H1 (cell line): ENCODE results near the gene DSP. TPM values are rescaled to one million over a fixed set of nuclear protein-coding genes. Genes with fewer than 3 reads are reported as not detected.

Source experiments
- CTCF ChIA-PET: fragments of 300-600 bp; sonication (Branson Sonifier 250); formaldehyde crosslinking; loops from one replicate; lab custom pipeline; 2021; ENCODE audit not compliant: partially characterized antibody; lab: Charles Lee
- POLR2A ChIA-PET: fragments of 300-600 bp; sonication (Branson Sonifier 250); formaldehyde crosslinking; loops from one replicate; lab custom pipeline; 2021; ENCODE audit warnings: inconsistent platforms; ENCODE audit not compliant: partially characterized antibody; lab: Charles Lee
- DNase-seq, 2 experiments: peaks; one replicate each; pipeline versions ENCODE4 v3.0.0 to v3.0.0-alpha.2; 2010 to 2022; ENCODE audit warnings: low spot score in 2 of 2, low read depth in 1 of 2, mixed read lengths in 1 of 2
- FAIRE-seq: peaks from 2 replicates; lab custom pipeline; 2011; peaks lifted over from hg19 to GRCh38; lab: Jason Lieb, UNC
- H2AFZ ChIP-seq: 2 replicates; pipeline ENCODE4 v1.8.1; 2012; ENCODE audit warnings: low read length, inconsistent platforms
- H2AK5ac ChIP-seq: 2 replicates; pipeline ENCODE4 v1.6.1; 2013; ENCODE audit warnings: low read depth, low read length
- H2BK120ac ChIP-seq: replicated peaks from 2 replicates; pipeline ENCODE3; 2013; ENCODE audit warnings: low read depth, low read length, inconsistent platforms
- H2BK12ac ChIP-seq: 2 replicates; pipeline ENCODE4 v1.6.1; 2013; ENCODE audit warnings: low read depth, low read length
- H2BK15ac ChIP-seq: 2 replicates; pipeline ENCODE4 v1.6.1; 2013; ENCODE audit warnings: low read length
- H2BK20ac ChIP-seq: 2 replicates; pipeline ENCODE4 v1.6.1; 2013; ENCODE audit warnings: low read length
- H2BK5ac ChIP-seq: 2 replicates; pipeline ENCODE4 v1.6.1; 2013; ENCODE audit warnings: low read depth, low read length
- H3K14ac ChIP-seq: 2 replicates; pipeline ENCODE4 v1.6.1; 2013; ENCODE audit warnings: inconsistent platforms; ENCODE audit not compliant: insufficient read length
- H3K18ac ChIP-seq: 2 replicates; pipeline ENCODE4 v1.6.1; 2013; ENCODE audit warnings: low read length; ENCODE audit errors: extremely low read depth
- H3K23ac ChIP-seq: 2 replicates; pipeline ENCODE4 v1.6.1; 2013; ENCODE audit warnings: inconsistent platforms; ENCODE audit not compliant: insufficient read length
- H3K23me2 ChIP-seq: 2 replicates; pipeline ENCODE4 v1.6.1; 2013; ENCODE audit warnings: low read depth, low read length
- H3K27ac ChIP-seq: 2 replicates; pipeline ENCODE4 v1.6.1; 2011; ENCODE audit warnings: low read depth, low read length, inconsistent platforms
- H3K27me3 ChIP-seq, 4 experiments: replicated peaks in 1 of 4; 1 replicate in 1 of 4; 2 replicates in 3 of 4; pipeline versions ENCODE4 v1.6.1 to v1.8.1; 2011 to 2013; ENCODE audit warnings: low read length in 3 of 4, mild to moderate bottlenecking in 3 of 4, inconsistent platforms in 2 of 4, mixed read lengths in 2 of 4, moderate library complexity in 1 of 4; ENCODE audit not compliant: control insufficient read depth in 3 of 4, insufficient read depth in 3 of 4; ENCODE audit errors: extremely low read depth in 1 of 4
- H3K36me3 ChIP-seq, 4 experiments: 2 replicates each; pipeline versions ENCODE4 v1.6.1 to v1.8.1; 2011 to 2013; ENCODE audit warnings: mild to moderate bottlenecking in 4 of 4, low read length in 3 of 4, moderate library complexity in 2 of 4, control low read depth in 1 of 4, inconsistent platforms in 1 of 4; ENCODE audit not compliant: insufficient read depth in 4 of 4, control insufficient read depth in 2 of 4
- H3K4ac ChIP-seq: replicated peaks from 2 replicates; pipeline ENCODE3; 2013; ENCODE audit warnings: low read length, low read depth, mixed read lengths, inconsistent platforms; ENCODE audit not compliant: insufficient read length
- H3K4me1 ChIP-seq, 4 experiments: replicated peaks in 1 of 4; 1 replicate in 1 of 4; 2 replicates in 3 of 4; pipeline versions ENCODE4 v1.6.1 to v1.8.1; 2011 to 2013; ENCODE audit warnings: low read length in 3 of 4, inconsistent platforms in 2 of 4, mixed read lengths in 1 of 4; ENCODE audit not compliant: insufficient read depth in 4 of 4, control insufficient read depth in 3 of 4
- H3K4me2 ChIP-seq, 2 experiments: 2 replicates each; pipeline versions ENCODE4 v1.6.1 to v1.8.1; 2011 to 2013; ENCODE audit warnings: low read depth in 2 of 2, low read length in 2 of 2, control low read depth in 1 of 2, inconsistent platforms in 1 of 2, mild to moderate bottlenecking in 1 of 2; ENCODE audit not compliant: insufficient read depth in 1 of 2
- H3K4me3 ChIP-seq, 4 experiments: fragments of 200-600, 300-600 bp in 1 of 4; sonication (generic), shearing (Covaris generic), sonication (Bioruptor Twin) in 1 of 4; 2 replicates each; pipeline versions ENCODE4 v1.5.1 to v1.8.1; 2011 to 2016; ENCODE audit warnings: low read length in 4 of 4, low read depth in 3 of 4, control low read depth in 2 of 4, inconsistent platforms in 2 of 4, mild to moderate bottlenecking in 2 of 4, mixed read lengths in 1 of 4, moderate library complexity in 1 of 4; ENCODE audit not compliant: insufficient read depth in 2 of 4; ENCODE audit errors: extremely low read depth in 1 of 4
- H3K56ac ChIP-seq: replicated peaks from 2 replicates; pipeline ENCODE3; 2013; ENCODE audit warnings: low read depth, mild to moderate bottlenecking, mixed read lengths, low read length, inconsistent platforms; ENCODE audit not compliant: insufficient read length
- H3K79me1 ChIP-seq: 2 replicates; pipeline ENCODE4 v1.6.1; 2013; ENCODE audit warnings: low read depth, low read length, control low read depth
- H3K79me2 ChIP-seq, 2 experiments: 2 replicates each; pipeline versions ENCODE4 v1.6.1 to v1.8.1; 2012 to 2013; ENCODE audit warnings: low read length in 2 of 2, mild to moderate bottlenecking in 2 of 2, inconsistent platforms in 1 of 2; ENCODE audit not compliant: insufficient read depth in 2 of 2, control insufficient read depth in 1 of 2
- H3K9ac ChIP-seq, 4 experiments: replicated peaks in 1 of 4; 1 replicate in 1 of 4; 2 replicates in 3 of 4; pipeline versions ENCODE4 v1.6.1 to v1.8.1; 2011 to 2013; ENCODE audit warnings: low read depth in 3 of 4, low read length in 3 of 4, control low read depth in 2 of 4, mild to moderate bottlenecking in 2 of 4, moderate library complexity in 2 of 4, inconsistent platforms in 1 of 4; ENCODE audit errors: extremely low read depth in 1 of 4
- H3K9me3 ChIP-seq, 2 experiments: 2 replicates each; pipeline versions ENCODE4 v1.6.1 to v1.8.1; 2012 to 2013; ENCODE audit warnings: mild to moderate bottlenecking in 2 of 2, moderate library complexity in 2 of 2, control low read depth in 1 of 2, inconsistent platforms in 1 of 2, low read depth in 1 of 2, low read length in 1 of 2, mixed read lengths in 1 of 2; ENCODE audit not compliant: insufficient read depth in 2 of 2
- H4K20me1 ChIP-seq, 2 experiments: replicated peaks in 1 of 2; 2 replicates each; pipeline versions ENCODE3 to v1.8.1; 2011 to 2013; ENCODE audit warnings: inconsistent platforms in 2 of 2, low read length in 2 of 2, mild to moderate bottlenecking in 1 of 2; ENCODE audit not compliant: insufficient read depth in 2 of 2, control insufficient read depth in 1 of 2
- H4K5ac ChIP-seq: 2 replicates; pipeline ENCODE4 v1.6.1; 2013; ENCODE audit warnings: low read length, low read depth, mixed read lengths, inconsistent platforms; ENCODE audit not compliant: insufficient read length
- H4K8ac ChIP-seq: 2 replicates; pipeline ENCODE4 v1.8.0; 2013; ENCODE audit warnings: mild to moderate bottlenecking, moderate library complexity, low read length, inconsistent platforms; ENCODE audit not compliant: insufficient read depth; ENCODE audit errors: extremely low read depth
- H4K91ac ChIP-seq: replicated peaks from 2 replicates; pipeline ENCODE3; 2013; ENCODE audit warnings: low read length, mixed read lengths, inconsistent platforms; ENCODE audit not compliant: insufficient read length
- KDM5A ChIP-seq: fragments of 200-600 bp; IDR thresholded peaks from 2 replicates; pipeline ENCODE4 v1.7.1; 2012; ENCODE audit warnings: mild to moderate bottlenecking, low read length, inconsistent platforms, mixed read lengths
- RXRA ChIP-seq: IDR thresholded peaks from 2 replicates; pipeline ENCODE4 v1.6.1; 2011; ENCODE audit warnings: low read depth, mild to moderate bottlenecking, low read length, moderate library complexity; ENCODE audit not compliant: insufficient read depth
- SAP30 ChIP-seq: fragments of 300-600 bp; sonication (generic); IDR thresholded peaks from 2 replicates; pipeline ENCODE4 v1.7.1; 2012; ENCODE audit warnings: low read length, moderate library complexity, mild to moderate bottlenecking, inconsistent platforms; ENCODE audit not compliant: insufficient read depth, insufficient replicate concordance
- WGBS, 2 experiments: shearing (Covaris generic) in 1 of 2; methylation state at CpG; one replicate each; pipeline versions ENCODE4 v1.1.6 to v1.1.7; 2013 to 2015; ENCODE audit warnings: low lambda C conversion rate in 2 of 2, mixed read lengths in 2 of 2, inconsistent platforms in 1 of 2, low coverage in 1 of 2, missing lambda C conversion rate in 1 of 2; ENCODE audit not compliant: insufficient replicate concordance in 2 of 2, insufficient coverage in 1 of 2, insufficient read length in 1 of 2; ENCODE audit errors: extremely low coverage in 1 of 2, missing lambda C conversion rate in 1 of 2; 5-methylcytosine and 5-hydroxymethylcytosine counted together
- polyA plus RNA-seq, 7 experiments: library from polyadenylated mRNA; depleted of rRNA in 3 of 7; stranded (reverse) in 5 of 7; unstranded in 2 of 7; fragments of >200 nt in 5 of 7; fragments of 200-250 nt in 2 of 7; gene quantifications; 1 replicate in 5 of 7; 2 replicates in 1 of 7; 4 replicates in 1 of 7; pipeline versions ENCODE4 v1.2.1 to v1.2.3, GENCODE V29; 2011 to 2013; ENCODE audit warnings: missing spikeins in 2 of 7, mixed read lengths in 2 of 7
- total RNA-seq: library from RNA; stranded (reverse); fragmentation: NEBNext Ultra II Directional; extraction: Animal tissue kit (Norgen Biotek cat#: 25700); gene quantifications from 2 replicates; pipeline ENCODE4 v1.2.1, GENCODE V29; 2021

The DSP gene
- total and polyA plus RNA-seq, 2 of the 8 experiments (the other 6 are each of a cell fraction or from before 2014, with no cell fraction given): 14.3 to 48.5 TPM

- H3K79me1 ChIP-seq: no peaks in the 10 kb centered on the region; the same call in 1 of the 2 replicates
- H3K27me3 ChIP-seq: no peaks in the 10 kb centered on the region
- H2AK5ac ChIP-seq: no peak overlapping the region
- H3K23me2 ChIP-seq: no peaks in the 10 kb centered on the region
- H3K9ac ChIP-seq: no peak overlapping the region
- no peak overlapping the region for H2AFZ ChIP-seq
- no peak overlapping the region for H4K8ac ChIP-seq
- H3K27ac ChIP-seq: no peak overlapping the region
- H3K23ac ChIP-seq: no peak overlapping the region
- no peak for DNase-seq
- H2BK20ac ChIP-seq: no peak overlapping the region
- H3K4me1 ChIP-seq: no peaks in the 10 kb centered on the region
- FAIRE-seq: no peak
- H3K4me2 ChIP-seq: no peak overlapping the region
- no peak overlapping the region for H2BK5ac ChIP-seq
- no peak overlapping the region for H3K4me3 ChIP-seq
- POLR2A ChIA-PET: no interaction called here
- no peak overlapping the region for H3K18ac ChIP-seq
- H3K4ac ChIP-seq: no peak overlapping the region
- peaks cover 0 to 5% of the 10 kb centered on the region in 2 experiments; a peak in 2 of 4 replicates for H3K79me2 ChIP-seq
- TF ChIP-seq KDM5A (no peak), SAP30 (no peak), RXRA (no peak)
- TF ChIP-seq, all 59 proteins: peak for 0
- H3K9me3 ChIP-seq: no peaks in the 10 kb centered on the region
- H2BK12ac ChIP-seq: no peak overlapping the region
- peaks cover 0 to 6% of the 10 kb centered on the region in 2 experiments for H4K20me1 ChIP-seq
- no peak overlapping the region for H2BK120ac ChIP-seq
- no peak overlapping the region for H4K91ac ChIP-seq
- no peak overlapping the region for H4K5ac ChIP-seq
- H3K14ac ChIP-seq: no peak overlapping the region
- peaks cover 2 to 28% (median 10%) of the 10 kb centered on the region in 4 experiments; a peak in 6 of 8 replicates for H3K36me3 ChIP-seq
- WGBS, 2 experiments: 76% methylated on average over 4 of the region's 4 CpGs; no CpG with 5 or more reads in 1 of the 2 experiments
- CTCF ChIA-PET: interaction anchor here (1.3 to 1.4 kb wide), 2 partner anchors 56 to 137 kb away, joined by 3 read pairs; no protein-coding TSS in a partner anchor
- H2BK15ac ChIP-seq: no peak overlapping the region
- no peak overlapping the region for H3K56ac ChIP-seq
Measured at GRCh38 chr6:7558781-7559180, 17.3 kb downstream of the DSP start.
